GM12878 (cell line): Measurements from ENCODE around the gene MARCHF10. TPM values are rescaled to one million over a fixed set of nuclear protein-coding genes. Genes with fewer than 3 reads are reported as not detected.

ENCODE experiments used
- ATAC-seq: fragments of 200-7000 bp; cut with Tn5 transposase; 3 replicates; pipeline ENCODE4 v1.9.1; 2020; ENCODE audit warnings: mild to moderate bottlenecking, moderate library complexity
- BruUV-seq: library from RNA; stranded (reverse); fragments of 400-500 nt; replicated peaks from 2 replicates; lab custom pipeline; 2021; lab: Mats Ljungman, UMichigan
- CTCF ChIA-PET: fragments of 300-600 bp; sonication (Branson Sonifier 250); formaldehyde crosslinking; extraction: SDS; loops from one replicate; lab custom pipeline; 2021; ENCODE audit warnings: inconsistent platforms; lab: Yijun Ruan, JAX
- POLR2A ChIA-PET: fragments of 350-600 bp; formaldehyde crosslinking; extraction: SDS; loops from one replicate; lab custom pipeline; 2021; ENCODE audit warnings: inconsistent platforms; lab: Charles Lee
- RAD21 ChIA-PET: fragments of 300-600 bp; sonication (Branson Sonifier 250); formaldehyde crosslinking; loops from one replicate; lab custom pipeline; 2023; ENCODE audit warnings: antibody characterized with exemption; ENCODE audit not compliant: unreplicated experiment; lab: Charles Lee
- SMC1A ChIA-PET: fragments of 300-600 bp; sonication (Branson Sonifier 250); formaldehyde crosslinking; loops from one replicate; lab custom pipeline; 2023; ENCODE audit not compliant: unreplicated experiment, uncharacterized antibody; lab: Charles Lee
- DNase-seq: peaks from one replicate; pipeline ENCODE4 v3.0.0-alpha.2; 2011; ENCODE audit warnings: low read depth, low spot score
- FAIRE-seq: peaks from 3 replicates; lab custom pipeline; 2011; peaks lifted over from hg19 to GRCh38; lab: Jason Lieb, UNC
- H2AFZ ChIP-seq: 2 replicates; pipeline ENCODE4 v1.6.0; 2011; ENCODE audit warnings: low read depth, low read length, control low read depth; ENCODE audit not compliant: control insufficient read depth
- H3K27ac ChIP-seq: 2 replicates; pipeline ENCODE4 v1.5.1; 2011; ENCODE audit warnings: control low read depth; ENCODE audit not compliant: control insufficient read depth, insufficient read depth
- H3K27me3 ChIP-seq, 2 experiments: replicated peaks in 1 of 2; 2 replicates each; pipeline versions ENCODE4 v1.6.0 to v1.6.1; 2011; ENCODE audit warnings: low read length in 1 of 2; ENCODE audit not compliant: control insufficient read depth in 2 of 2, insufficient read depth in 2 of 2
- H3K36me3 ChIP-seq, 2 experiments: 2 replicates each; pipeline ENCODE4 v1.5.1; 2011; ENCODE audit warnings: low read length in 1 of 2; ENCODE audit not compliant: control insufficient read depth in 2 of 2, insufficient read depth in 2 of 2
- H3K4me1 ChIP-seq: 2 replicates; pipeline ENCODE4 v1.6.1; 2011; ENCODE audit warnings: mild to moderate bottlenecking, low read length, moderate library complexity, mixed read lengths; ENCODE audit not compliant: control insufficient read depth, insufficient read depth
- H3K4me2 ChIP-seq: 2 replicates; pipeline ENCODE4 v1.6.0; 2011; ENCODE audit warnings: control low read depth; ENCODE audit not compliant: control insufficient read depth, insufficient read depth
- H3K4me3 ChIP-seq: fragments of 200-600 bp; sonication (generic); 2 replicates; pipeline ENCODE4 v1.5.1; 2016
- H3K79me2 ChIP-seq: 2 replicates; pipeline ENCODE4 v1.6.0; 2011; ENCODE audit warnings: low read length; ENCODE audit not compliant: control insufficient read depth, insufficient read depth
- H3K9ac ChIP-seq: 2 replicates; pipeline ENCODE4 v1.8.0; 2011; ENCODE audit warnings: low read length, control low read depth, mixed read lengths; ENCODE audit not compliant: control insufficient read depth, insufficient read depth
- H3K9me3 ChIP-seq: replicated peaks from 3 replicates; pipeline ENCODE4 v1.5.1; 2011; ENCODE audit warnings: mild to moderate bottlenecking, low read length; ENCODE audit not compliant: control insufficient read depth, insufficient read depth
- H4K20me1 ChIP-seq: 2 replicates; pipeline ENCODE4 v1.6.0; 2011; ENCODE audit not compliant: control insufficient read depth, insufficient read depth
- ATF3 ChIP-seq: IDR thresholded peaks from 2 replicates; pipeline ENCODE4 v1.6.1; 2011; ENCODE audit warnings: low read depth, mild to moderate bottlenecking, low read length, moderate library complexity, borderline replicate concordance; ENCODE audit errors: extremely low read depth
- BCL11A ChIP-seq: IDR thresholded peaks from 2 replicates; pipeline ENCODE4 v1.6.1; 2011; ENCODE audit warnings: low read depth, low read length
- EZH2 ChIP-seq: IDR thresholded peaks from 2 replicates; pipeline ENCODE4 v1.6.1; 2012; ENCODE audit warnings: low read depth, mild to moderate bottlenecking, control low read depth, inconsistent platforms, low read length, borderline replicate concordance; ENCODE audit not compliant: control insufficient read depth
- FOXM1 ChIP-seq: IDR thresholded peaks from 2 replicates; pipeline ENCODE4 v1.6.1; 2012; ENCODE audit warnings: low read depth, mild to moderate bottlenecking, inconsistent platforms, low read length, moderate library complexity
- MEF2B ChIP-seq: fragments of 450-650 bp; IDR thresholded peaks from 2 replicates; pipeline ENCODE4 v1.6.1; 2018; ENCODE audit warnings: mild to moderate bottlenecking, moderate library complexity; ENCODE audit not compliant: partially characterized antibody, poor library complexity, severe bottlenecking
- TCF7 ChIP-seq: IDR thresholded peaks from 2 replicates; pipeline ENCODE4 v1.6.1; 2014; ENCODE audit warnings: antibody characterized with exemption, borderline replicate concordance
- ZBTB11 ChIP-seq: fragments of 450-650 bp; formaldehyde crosslinking; IDR thresholded peaks from 2 replicates; pipeline ENCODE4 v1.5.0; 2022; ENCODE audit warnings: mild to moderate bottlenecking, missing genetic modification characterization
- ZBTB4 ChIP-seq: fragments of 450-650 bp; formaldehyde crosslinking; IDR thresholded peaks from 2 replicates; pipeline ENCODE4 v1.4.0; 2022; ENCODE audit warnings: mild to moderate bottlenecking, moderate library complexity
- WGBS: methylation state at CpG from one replicate; pipeline ENCODE4 v1.1.6; 2016; ENCODE audit warnings: low lambda C conversion rate; ENCODE audit not compliant: insufficient replicate concordance, insufficient coverage; ENCODE audit errors: missing lambda C conversion rate; 5-methylcytosine and 5-hydroxymethylcytosine counted together
- in situ Hi-C: fragments of 300-500 bp; cut with MboI; formaldehyde crosslinking; loops from 9 replicates; pipeline ENCODE4 v1.14.3; 2018; ENCODE audit warnings: mixed read lengths
- intact Hi-C: fragments of 100-400 bp; cut with micrococcal nuclease; formaldehyde crosslinking; loops from one replicate; pipeline ENCODE4 v1.14.2; 2022; ENCODE audit not compliant: unreplicated experiment
- polyA plus RNA-seq, 11 experiments: library from polyadenylated mRNA; depleted of rRNA in 4 of 11; unstranded in 6 of 11; stranded (reverse) in 5 of 11; fragments of >200 nt; fragmentation: Nextera tagmentation in 4 of 11; fragmentation: Illumina TruSeq in 1 of 11; extraction: Ambion mirVana in 4 of 11; extraction: Trizol in 1 of 11; gene quantifications; 1 replicate in 1 of 11; 2 replicates in 10 of 11; pipeline versions ENCODE4 v1.2.1 to v1.2.3, GENCODE V29; 2011 to 2016; ENCODE audit warnings: inconsistent platforms in 2 of 11, missing spikeins in 2 of 11, low read depth in 1 of 11
- total RNA-seq, 4 experiments: library from RNA; depleted of rRNA in 3 of 4; stranded (reverse); fragments of >200 nt in 3 of 4; fragmentation: Illumina TruSeq in 1 of 4; extraction: Trizol in 1 of 4; gene quantifications; 2 replicates each; pipeline versions ENCODE4 v1.2.1 to v1.2.3, GENCODE V29; 2013 to 2021

MARCHF10 gene
- total and polyA plus RNA-seq, 10 of the 15 experiments (the other 5 are each of a cell fraction or from before 2014, with no cell fraction given) = 0.11 to 0.24 TPM; not detected in 8

- TF ChIP-seq ZBTB4 (CRISPR knock-in tag) (no peak), TCF7 (no peak)
These were observed 95.9 kb downstream of the MARCHF10 start (continued) for GRCh38 chr17:62712171-62712581.

GRCh38 chr17:62708587-62708986, 99.5 kb downstream of the MARCHF10 start:
- in situ Hi-C loops (no loop called here), intact Hi-C loops (no loop called here)
- no peak for FAIRE-seq
- no peak overlapping the region for H2AFZ ChIP-seq
- H4K20me1 ChIP-seq = no peaks in the 10 kb centered on the region
- 0% methylated on average over 2 of the region's 2 CpGs for WGBS
- no peak overlapping the region for H3K9ac ChIP-seq
- ChIA-PET CTCF (no interaction called here), RAD21 (no interaction called here), SMC1A (no interaction called here), POLR2A (no interaction called here)
- H3K4me3 ChIP-seq = no peak overlapping the region
- H3K36me3 ChIP-seq = no peaks in the 10 kb centered on the region
- no TSS peak for BruUV-seq
- no peaks in the 10 kb centered on the region for H3K79me2 ChIP-seq
- H3K27me3 ChIP-seq = peaks cover 2 to 8% of the 10 kb centered on the region in 2 experiments; a peak in 2 of 4 replicates
- H3K4me1 ChIP-seq = no peaks in the 10 kb centered on the region
- H3K9me3 ChIP-seq = peaks cover 7% of the 10 kb centered on the region; the same call in 2 of the 3 replicates
- ATAC-seq = no peak
- no peak overlapping the region for H3K27ac ChIP-seq
- no peak overlapping the region for H3K4me2 ChIP-seq
- DNase-seq = no peak
- no peak for TF ChIP-seq ZBTB4 (CRISPR knock-in tag)
- no peak for TF ChIP-seq MEF2B
- no peak for TF ChIP-seq ATF3
- TF ChIP-seq FOXM1 = no peak
- TF ChIP-seq EZH2 = no peak
- TF ChIP-seq BCL11A = no peak
- no peak for TF ChIP-seq ZBTB11
